Measurements from ENCODE around the gene CDH23.

The CDH23 gene

DNA sequence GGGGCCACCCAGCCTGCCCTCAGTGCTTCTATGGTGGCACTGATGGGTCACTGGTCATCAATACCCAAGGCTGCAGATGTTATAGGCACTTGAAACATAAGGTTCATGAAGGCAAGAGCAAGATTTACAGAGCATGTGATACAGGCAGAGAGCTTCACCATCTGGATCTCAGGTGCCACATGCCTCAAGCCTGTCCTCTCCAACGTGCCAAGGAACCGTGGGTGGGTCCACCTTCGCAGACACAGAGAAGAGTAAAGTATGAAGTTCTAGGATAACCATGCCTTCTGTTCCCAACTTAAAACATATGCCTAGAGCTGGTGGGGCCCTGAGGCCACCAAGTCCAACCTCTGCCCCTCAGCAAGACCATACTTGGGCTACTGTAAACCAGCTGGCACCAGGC, 26.7 kb upstream of the CDH23 start:
- DNase-seq, result no peak

DNA sequence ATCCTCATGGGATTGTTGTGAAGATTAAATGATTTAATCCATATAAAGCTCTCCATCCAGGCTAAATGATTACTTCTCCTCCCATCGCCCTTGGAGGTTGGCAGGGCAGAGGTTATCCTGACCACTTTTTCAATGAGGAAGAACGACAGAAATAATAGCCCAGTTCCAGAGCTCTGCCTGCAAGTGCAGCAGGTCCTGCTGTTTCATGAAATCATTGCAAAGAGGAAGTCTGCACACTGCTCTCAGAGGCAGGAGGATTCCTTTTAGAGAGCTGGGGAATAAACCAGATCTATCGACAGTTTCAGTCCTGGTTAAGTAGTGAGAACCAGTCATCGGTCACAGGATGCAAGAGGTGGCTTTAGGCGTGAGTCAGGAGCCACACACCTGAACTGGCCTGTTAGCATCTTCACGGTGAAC, 25.0 kb upstream of the CDH23 start:
- no peak for DNase-seq

- DNase-seq, result no peak
These were observed 23.7 kb upstream of the CDH23 start for GRCh38 chr10:71372882-71373495.

DNA sequence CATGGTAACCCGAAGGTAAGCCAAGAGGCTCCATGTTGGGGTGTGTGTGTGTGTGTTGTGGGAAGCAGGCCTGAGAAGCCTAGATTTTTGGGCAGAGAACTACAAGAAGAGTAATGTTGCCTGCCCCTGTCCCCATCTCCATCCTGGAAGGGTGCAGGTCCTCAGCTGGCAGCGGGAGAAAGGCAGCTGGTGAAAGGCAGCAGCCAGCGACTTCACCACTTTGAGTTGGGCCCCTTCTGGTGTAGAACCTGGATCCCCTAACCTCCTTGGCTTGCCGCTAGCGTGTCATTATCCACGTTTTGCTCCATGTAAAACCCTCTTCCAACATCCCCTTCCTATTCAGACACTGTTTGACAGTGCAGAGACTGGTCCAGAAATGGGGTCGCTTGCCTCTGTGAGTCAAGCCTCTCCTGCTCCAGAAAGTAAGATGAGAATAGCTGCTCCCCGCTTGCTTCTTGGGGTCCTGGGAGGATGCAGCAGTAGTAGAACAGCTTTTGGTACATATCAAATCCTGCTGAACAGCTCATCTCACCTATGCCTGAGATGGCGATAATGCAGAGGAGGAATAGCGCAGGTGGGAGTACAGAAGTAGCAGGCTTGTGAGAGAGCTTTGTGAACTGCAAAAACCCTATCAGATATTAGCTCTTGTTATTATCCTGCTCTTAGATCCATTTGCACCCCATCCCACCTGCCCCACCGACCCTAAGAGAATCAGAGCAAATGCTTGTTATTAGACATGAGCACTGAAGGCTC, 22.1 kb upstream of the CDH23 start:
- DNase-seq, result no peak

DNA sequence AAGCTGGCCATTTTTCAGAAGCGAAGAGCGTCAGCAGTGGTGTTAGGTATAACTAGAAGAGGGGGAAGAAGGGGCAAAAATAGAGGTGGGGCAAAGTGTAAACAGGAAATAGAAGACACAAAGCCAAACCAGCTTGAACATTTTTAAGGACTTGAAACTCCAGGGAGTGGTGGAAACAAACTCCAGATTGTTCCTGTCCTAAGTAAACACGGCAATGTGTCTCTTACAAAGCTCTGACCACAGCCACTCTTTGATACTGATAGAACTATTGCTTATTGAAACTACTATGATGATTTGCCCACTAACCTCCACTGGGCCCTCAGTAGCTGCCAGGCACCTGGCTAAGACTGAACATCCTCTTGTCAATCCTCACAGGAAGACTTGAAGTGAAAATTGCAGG, 20.8 kb upstream of the CDH23 start:
- DNase-seq, result no peak

DNA sequence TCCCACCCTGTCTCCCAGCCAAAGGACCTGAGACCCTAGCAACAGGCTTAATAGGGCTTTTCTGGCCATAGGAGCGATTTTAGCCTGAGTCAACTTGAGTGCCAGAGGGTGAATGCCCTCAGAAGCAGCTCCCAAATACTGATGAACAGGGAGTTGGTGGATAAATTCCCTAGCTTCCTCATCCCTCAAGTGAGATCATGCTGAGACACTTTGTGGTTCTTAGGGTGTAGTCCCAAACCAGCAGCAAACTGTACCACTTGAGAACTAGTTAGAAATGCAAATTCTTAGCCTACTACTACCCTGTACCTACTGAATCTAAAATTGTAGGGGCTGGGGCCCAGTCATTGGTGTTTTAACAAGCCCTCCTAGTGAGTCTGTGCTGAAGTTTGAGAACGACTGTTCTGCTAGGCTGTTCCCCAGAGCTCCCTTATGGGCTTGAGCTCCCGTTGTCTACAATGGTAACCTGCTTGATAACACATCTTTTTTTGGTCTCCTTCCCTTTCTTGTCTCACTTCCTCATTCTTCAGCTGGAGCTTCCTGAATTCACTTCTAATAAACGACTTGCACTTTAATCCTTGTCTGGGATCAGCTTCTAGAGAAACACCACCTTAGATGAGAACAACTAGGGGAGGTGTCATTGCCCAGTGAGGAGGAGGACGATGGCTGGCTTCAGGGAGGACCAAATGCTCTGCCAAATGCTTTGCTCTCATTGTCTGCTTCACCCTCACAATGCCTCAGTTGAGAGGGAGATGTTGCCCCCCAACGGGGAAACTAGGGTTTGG, 18.2 kb upstream of the CDH23 start:
- DNase-seq, result no peak

GRCh38 chr10:71379118-71379766, 17.5 kb upstream of the CDH23 start:
- no peak for DNase-seq

DNA sequence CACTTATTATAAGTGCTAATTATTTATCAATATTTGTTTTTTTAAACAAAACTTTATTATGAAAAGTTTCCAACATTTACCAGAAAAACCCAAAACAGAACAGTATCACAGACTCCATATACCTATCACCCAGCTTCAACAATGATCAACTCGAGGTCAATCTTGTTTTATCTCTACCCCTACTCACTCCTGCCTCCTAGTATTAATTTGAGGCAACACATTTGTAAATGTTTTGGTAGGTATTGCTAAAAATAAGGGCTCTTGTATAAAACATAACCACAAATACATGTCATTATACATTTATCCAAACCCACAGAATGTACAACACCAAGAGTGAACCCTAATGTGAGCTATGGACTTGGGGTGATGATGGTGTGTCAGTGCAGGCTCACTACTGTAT, 15.9 kb upstream of the CDH23 start:
- DNase-seq, result no peak

DNA sequence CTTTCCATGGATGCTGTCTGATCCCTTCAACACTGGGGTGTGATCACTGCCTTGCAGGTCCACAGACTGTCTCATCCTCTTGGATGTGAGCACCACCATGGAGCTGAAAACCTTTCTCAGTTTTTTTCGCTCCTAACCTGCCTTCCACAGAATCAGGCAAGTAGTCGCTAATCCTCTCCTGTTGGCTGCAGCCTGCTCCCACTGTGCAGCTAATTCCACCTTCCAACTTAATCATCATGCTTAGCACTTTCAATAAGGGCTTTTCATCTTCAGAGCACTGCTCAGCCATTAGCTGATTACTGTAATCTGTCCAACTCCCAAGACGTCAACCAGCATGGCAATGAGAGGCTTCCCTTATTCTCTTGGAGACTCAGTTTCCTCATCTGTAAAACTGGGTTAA, 15.1 kb upstream of the CDH23 start:
- DNase-seq, result no peak

DNA sequence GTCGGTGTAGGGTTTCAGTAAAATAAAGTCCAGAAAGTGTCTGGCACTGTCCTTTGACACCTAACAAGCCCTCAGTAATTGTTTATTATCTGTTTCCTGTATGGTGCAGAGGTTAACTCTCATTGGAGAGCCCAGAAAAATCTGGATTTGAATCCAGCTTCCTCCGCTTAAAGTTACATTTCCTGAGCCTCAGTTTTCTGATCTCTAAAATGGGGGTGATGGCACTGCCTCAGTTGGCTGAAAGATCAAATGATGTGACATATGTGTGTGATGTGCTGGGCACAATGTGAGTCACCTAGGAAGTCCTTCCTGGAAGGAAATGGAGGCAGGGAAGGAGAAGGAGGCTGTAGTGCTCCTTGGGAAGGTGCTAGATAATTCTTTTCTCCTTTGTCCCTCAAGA, 14.7 kb upstream of the CDH23 start:
- DNase-seq, result no peak

DNA sequence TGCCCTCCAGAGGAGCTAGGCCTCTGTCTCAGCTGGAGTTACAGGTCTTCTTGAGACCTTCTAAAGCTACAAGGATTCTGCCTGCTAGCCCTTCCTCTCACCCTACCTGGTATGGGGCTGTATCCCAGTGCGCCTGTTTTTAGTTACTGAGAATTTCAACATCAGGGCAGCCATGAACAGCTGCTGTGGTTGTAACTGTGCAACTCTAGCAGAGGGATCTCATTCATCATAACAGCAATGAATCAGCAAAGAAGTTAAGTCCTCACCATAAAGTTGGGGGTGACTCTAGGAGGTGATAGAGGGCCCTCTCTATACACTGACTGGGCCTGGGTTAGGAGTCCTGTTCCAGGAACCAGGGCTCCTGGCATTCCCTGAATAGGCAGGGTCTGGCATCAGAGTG, 14.0 kb upstream of the CDH23 start:
- DNase-seq, result no peak

DNA sequence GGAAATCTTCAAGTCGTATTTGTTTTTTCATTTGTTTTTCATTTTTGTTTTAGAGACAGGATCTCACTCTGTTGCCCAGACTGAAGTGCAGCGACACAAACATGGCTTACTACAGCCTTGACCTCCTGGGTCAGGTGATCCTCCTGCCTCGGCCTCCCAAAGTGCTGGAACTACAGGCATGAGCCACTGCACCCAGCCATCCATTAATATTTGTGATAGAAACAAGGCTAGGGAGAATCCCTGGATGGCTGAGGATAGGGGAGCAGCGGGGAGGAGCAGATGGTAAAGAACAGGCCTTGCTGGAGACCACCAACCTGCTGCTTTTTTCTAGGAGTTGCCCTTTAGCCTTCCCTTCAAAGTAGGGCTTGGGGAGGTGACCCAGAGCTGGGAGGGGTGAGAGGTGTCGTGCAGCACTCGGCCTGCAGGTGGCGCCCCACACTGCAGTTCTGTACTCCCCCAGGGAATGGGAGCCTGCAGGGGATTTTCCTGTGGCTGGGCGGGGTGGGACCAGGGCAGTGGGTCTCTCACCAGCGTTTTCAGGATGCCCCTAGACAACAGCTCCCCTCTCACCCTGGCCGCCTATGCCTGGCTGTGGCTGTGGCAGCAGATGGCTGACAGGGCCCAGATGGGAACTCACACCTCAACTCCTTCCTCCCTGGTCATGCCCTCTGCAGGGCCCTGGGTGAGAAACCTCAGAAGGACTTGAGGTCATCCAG, 12.6 kb upstream of the CDH23 start:
- DNase-seq, result peak; percentile 78

DNA sequence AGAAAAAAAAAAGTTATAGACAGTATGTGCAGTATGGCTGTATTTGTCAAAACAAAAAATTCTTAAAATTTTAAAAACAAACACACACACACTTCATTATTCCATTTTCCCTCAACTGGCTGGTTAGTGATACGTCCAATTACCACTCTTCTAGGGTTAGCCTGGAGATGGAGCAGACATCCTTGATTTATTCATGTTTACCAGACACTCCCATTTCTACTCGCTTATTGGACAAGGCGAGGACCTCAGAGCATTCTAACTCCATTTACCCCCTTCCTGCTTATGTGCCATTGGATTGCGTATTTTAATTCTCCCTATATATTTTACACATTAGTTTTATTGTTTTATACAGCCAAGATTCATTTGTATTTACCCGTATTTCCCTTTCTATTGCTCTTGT, 8.5 kb upstream of the CDH23 start:
- no peak for DNase-seq

DNA sequence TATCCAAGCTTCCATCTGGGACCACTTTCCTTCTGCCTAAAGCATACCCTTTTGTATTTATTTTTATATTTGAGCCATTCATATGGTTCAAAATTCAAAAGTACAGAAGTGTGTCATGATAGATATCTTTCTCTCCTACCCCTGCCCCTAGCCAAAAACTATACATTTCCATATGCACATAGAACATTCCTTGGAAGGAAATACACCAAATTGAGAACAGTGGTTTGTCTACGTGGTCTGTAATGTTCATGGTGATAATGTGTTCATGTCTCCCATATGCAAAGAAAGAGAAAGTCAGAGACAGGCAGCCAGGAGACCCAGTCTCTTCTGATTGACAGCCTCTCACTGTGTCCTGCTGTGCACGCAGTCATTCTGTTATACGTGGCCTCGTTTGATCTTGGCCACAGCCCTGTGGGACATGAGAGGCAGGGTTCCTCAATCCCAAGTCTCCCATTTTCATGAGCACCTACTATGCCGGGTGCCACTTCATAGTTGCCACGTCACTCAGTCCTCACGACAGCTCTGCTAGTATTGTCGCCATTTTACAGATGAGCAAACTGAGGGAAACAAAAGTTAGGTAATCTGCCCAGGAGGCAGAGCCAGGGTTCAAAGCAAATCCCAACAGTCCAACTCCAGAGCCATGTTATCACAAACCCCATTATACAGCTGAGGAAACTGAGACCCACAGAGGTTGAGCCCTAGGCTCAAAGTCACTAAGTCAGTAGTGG, 8.0 kb upstream of the CDH23 start:
- DNase-seq, result peak; percentile 32

DNA sequence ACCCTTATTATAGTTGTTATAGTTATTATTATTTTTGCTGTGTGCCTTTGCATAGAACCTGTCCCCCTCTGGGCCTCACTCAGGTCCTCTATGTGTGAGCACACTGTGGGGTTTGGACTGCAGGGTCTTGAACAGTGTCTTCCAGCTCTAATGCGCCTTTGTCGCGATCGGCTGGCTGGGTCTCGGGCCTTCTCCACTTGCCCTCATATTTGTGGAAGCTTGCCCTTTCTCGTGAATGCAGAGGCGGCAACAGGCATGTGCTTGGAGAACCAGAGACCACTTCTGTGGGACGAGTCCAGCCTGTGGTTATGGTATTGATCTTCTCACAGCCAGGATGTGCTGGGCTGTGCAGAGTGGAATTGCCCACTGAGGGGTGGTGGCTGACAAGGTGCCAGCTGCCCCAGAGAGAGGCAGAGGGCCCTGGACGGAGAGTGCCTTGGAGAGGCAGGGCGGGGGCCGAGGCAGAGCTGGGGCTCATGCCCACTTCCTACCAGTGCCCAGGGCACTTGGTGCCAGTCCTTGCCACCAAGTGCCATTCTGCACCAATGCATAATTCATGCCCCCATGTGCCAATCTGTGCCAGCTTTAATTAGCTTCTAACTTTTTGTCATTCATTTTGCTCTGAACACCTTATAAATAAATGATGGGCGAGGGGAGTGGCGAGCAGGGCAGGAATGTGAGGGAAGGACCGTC, 6.8 kb upstream of the CDH23 start:
- peak; percentile 28 for DNase-seq

DNA sequence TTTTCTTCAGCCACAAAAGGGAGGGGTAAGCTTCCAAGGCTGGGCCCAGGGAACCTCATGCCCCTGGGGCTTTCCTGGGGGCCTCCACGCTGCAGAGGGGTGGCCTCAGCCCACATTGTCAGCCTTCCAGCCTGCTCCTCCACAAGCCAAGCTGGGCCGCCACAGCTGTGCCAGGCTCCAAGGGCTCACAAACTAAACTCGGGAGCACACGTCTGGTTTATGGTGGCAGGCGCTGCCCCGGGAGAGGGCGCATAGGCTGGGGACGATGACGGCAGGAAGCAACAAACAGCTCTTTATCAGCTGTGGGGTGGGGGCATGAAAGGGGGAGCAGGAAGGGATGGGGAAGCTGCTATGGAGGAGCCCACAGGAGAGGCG, 6.3 kb upstream of the CDH23 start:
- DNase-seq, result peak; percentile 41

- DNase-seq, result peak; percentile 17
These were observed 5.6 kb upstream of the CDH23 start for GRCh38 chr10:71390921-71391690.

DNA sequence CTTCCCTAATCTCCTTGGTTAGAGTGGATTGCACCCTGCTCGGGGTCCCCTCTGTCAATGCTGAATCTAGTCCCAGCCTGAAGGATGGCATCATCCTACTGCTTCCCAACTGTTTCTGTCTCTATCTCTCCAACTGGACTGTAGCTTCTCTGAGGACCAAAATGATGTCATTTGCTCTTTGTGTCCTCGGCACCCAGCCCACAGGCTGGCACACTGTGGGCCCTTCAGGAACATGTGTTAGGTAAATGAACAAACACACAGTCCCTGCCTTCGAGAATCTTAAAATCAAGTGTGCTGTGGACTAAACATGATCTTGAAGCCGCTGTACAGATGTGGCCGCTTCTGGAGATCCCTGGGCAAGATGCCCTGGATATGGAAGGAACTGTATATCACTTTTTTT, 5.0 kb upstream of the CDH23 start:
- no peak for DNase-seq

- no peak for DNase-seq
These were observed 4.4 kb upstream of the CDH23 start for GRCh38 chr10:71392292-71392691.
